ENCODE results near the gene FMNL2. TPM values are rescaled to one million over a fixed set of nuclear protein-coding genes. Genes with fewer than 3 reads are reported as not detected.

Gene FMNL2
- polyA plus RNA-seq, 3 donors, result 0.28 to 3.2 (median 0.71) TPM

GRCh38 chr2:152587187-152587947 lies 252.4 kb downstream of the FMNL2 start:
- no peak overlapping the region for H3K27ac Mint-ChIP-seq

GRCh38 chr2:152588998-152589397 lies 254.0 kb downstream of the FMNL2 start:
- H3K36me3 ChIP-seq (replicated peaks in 1 of 2; ENCODE audit: control insufficient read depth in 1 of 2, insufficient read depth in 2 of 2, low read length in 2 of 2), result no peaks in the 10 kb centered on the region
- Mint-ChIP-seq H3K27me3 (ENCODE audit: low read depth in 3 of 3) (no peaks in the 10 kb centered on the region), H3K4me3 (no peak overlapping the region), H3K36me3 (no peaks in the 10 kb centered on the region), H3K27ac (no peak overlapping the region), H3K9me3 (no peaks in the 10 kb centered on the region), H3K4me1 (peaks cover 20% of the 10 kb centered on the region)
- intact Hi-C loops (cut with micrococcal nuclease), result no loop called here
- no peak overlapping the region for H3K4me2 ChIP-seq (replicated peaks; ENCODE audit: extremely low read depth, low read length, poor library complexity, severe bottlenecking)
- H3K4me3 ChIP-seq (replicated peaks in 1 of 3; ENCODE audit: low read depth in 2 of 3, low read length in 3 of 3), result no peak overlapping the region
- no peaks in the 10 kb centered on the region for H4K20me1 ChIP-seq (ENCODE audit: insufficient read depth, low read length)
- H3K27me3 ChIP-seq (ENCODE audit: control insufficient read depth in 2 of 2, insufficient read depth in 2 of 2, low read length in 2 of 2), result no peaks in the 10 kb centered on the region
- H3K79me2 ChIP-seq (ENCODE audit: insufficient read depth, low read length), result no peaks in the 10 kb centered on the region
- H2AFZ ChIP-seq (ENCODE audit: insufficient read depth, low read depth, low read length, poor library complexity, severe bottlenecking), result no peak overlapping the region
- WGBS (ENCODE audit: insufficient coverage), result no CpG with 5 or more reads among the region's 6 CpGs
- no peak overlapping the region for H3K27ac ChIP-seq (ENCODE audit: low read depth in 1 of 2, low read length in 2 of 2)
- no peak for TF ChIP-seq CTCF (IDR thresholded peaks at IDR 0.05)
- no peak overlapping the region for H3K9ac ChIP-seq (ENCODE audit: insufficient read depth, low read length, poor library complexity, severe bottlenecking)
- DNase-seq, result no peak
- no peaks in the 10 kb centered on the region for H3K9me3 ChIP-seq (replicated peaks in 1 of 2; ENCODE audit: control insufficient read depth in 1 of 2, insufficient read depth in 1 of 2, low read length in 2 of 2)
- peaks cover 4 to 8% of the 10 kb centered on the region in 2 donors for H3K4me1 ChIP-seq (ENCODE audit: control insufficient read depth in 1 of 2, insufficient read depth in 2 of 2, low read length in 2 of 2)

More at GRCh38 chr2:152587187-152587947, 252.4 kb downstream of the FMNL2 start:
- no peaks in the 10 kb centered on the region for H3K4me1 ChIP-seq (ENCODE audit: control insufficient read depth in 1 of 2, insufficient read depth in 2 of 2, low read length in 2 of 2)
- Mint-ChIP-seq H3K4me1 (peaks cover 16% of the 10 kb centered on the region), H3K4me3 (no peak overlapping the region), H3K36me3 (no peaks in the 10 kb centered on the region), H3K9me3 (no peaks in the 10 kb centered on the region), H3K27me3 (ENCODE audit: low read depth in 3 of 3) (no peaks in the 10 kb centered on the region)
- H3K9me3 ChIP-seq (replicated peaks in 1 of 2; ENCODE audit: control insufficient read depth in 1 of 2, insufficient read depth in 1 of 2, low read length in 2 of 2), result no peaks in the 10 kb centered on the region
- no peak overlapping the region for H2AFZ ChIP-seq (ENCODE audit: insufficient read depth, low read depth, low read length, poor library complexity, severe bottlenecking)
- no peak overlapping the region for H3K4me3 ChIP-seq (replicated peaks in 1 of 3; ENCODE audit: low read depth in 2 of 3, low read length in 3 of 3)
- intact Hi-C loops (cut with micrococcal nuclease), result no loop called here
- H3K79me2 ChIP-seq (ENCODE audit: insufficient read depth, low read length), result no peaks in the 10 kb centered on the region
- 100% methylated on average over 1 of the region's 7 CpGs for WGBS (ENCODE audit: insufficient coverage)
- H3K27me3 ChIP-seq (ENCODE audit: control insufficient read depth in 2 of 2, insufficient read depth in 2 of 2, low read length in 2 of 2), result no peaks in the 10 kb centered on the region
- H4K20me1 ChIP-seq (ENCODE audit: insufficient read depth, low read length), result no peaks in the 10 kb centered on the region
- H3K27ac ChIP-seq (ENCODE audit: low read depth in 1 of 2, low read length in 2 of 2), result no peak overlapping the region
- TF ChIP-seq CTCF (IDR thresholded peaks at IDR 0.05), result no peak
- H3K36me3 ChIP-seq (replicated peaks in 1 of 2; ENCODE audit: control insufficient read depth in 1 of 2, insufficient read depth in 2 of 2, low read length in 2 of 2), result no peaks in the 10 kb centered on the region
- no peak for DNase-seq
- no peak overlapping the region for H3K9ac ChIP-seq (ENCODE audit: insufficient read depth, low read length, poor library complexity, severe bottlenecking)
- no peak overlapping the region for H3K4me2 ChIP-seq (replicated peaks; ENCODE audit: extremely low read depth, low read length, poor library complexity, severe bottlenecking)
